Astrocyte of the spinal cord (primary cell): ENCODE measurements around the gene NEDD4L.

Source experiments
- DNase-seq: peaks from one replicate; pipeline ENCODE4 v3.0.0; 2011; ENCODE audit warnings: low read depth, low spot score
- H3K4me3 ChIP-seq: 2 replicates; pipeline ENCODE4 v1.5.1; 2011; ENCODE audit warnings: low read depth, mild to moderate bottlenecking, low read length, moderate library complexity
- in situ Hi-C: cut with HindIII; loops from 2 replicates; pipeline ENCODE4 v1.10.0; 2017; ENCODE audit warnings: low sequenced_read_pairs
- TF ChIP-seq, protein P1 (sequence below): IDR thresholded peaks from 2 replicates; pipeline ENCODE4 v1.5.1; 2012; ENCODE audit warnings: low read depth, mild to moderate bottlenecking, low read length, inconsistent platforms

Gene NEDD4L

DNA sequence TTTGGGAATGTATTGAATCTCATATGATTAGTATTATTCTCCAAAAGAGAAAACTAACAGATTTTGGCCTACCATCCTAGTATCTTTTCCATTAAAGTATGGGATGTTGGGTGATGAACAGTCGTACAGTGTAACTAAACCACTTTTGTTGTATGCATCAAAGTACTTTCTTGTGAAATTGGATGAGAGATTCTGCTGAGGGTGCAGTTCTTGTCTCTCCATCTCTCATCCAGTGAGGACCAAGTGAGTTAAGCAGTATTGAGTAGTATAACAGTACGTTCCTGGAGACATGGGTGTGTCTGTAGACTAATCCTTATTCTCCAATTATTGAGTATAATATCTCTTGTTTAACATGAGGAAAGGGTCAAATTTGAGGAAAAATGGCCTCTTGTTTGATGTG is 209.3 kb downstream of the NEDD4L start:
- H3K4me3 ChIP-seq, result no peak overlapping the region
- DNase-seq, result no peak
- in situ Hi-C loops, result no loop called here
- TF ChIP-seq, protein P1, sequence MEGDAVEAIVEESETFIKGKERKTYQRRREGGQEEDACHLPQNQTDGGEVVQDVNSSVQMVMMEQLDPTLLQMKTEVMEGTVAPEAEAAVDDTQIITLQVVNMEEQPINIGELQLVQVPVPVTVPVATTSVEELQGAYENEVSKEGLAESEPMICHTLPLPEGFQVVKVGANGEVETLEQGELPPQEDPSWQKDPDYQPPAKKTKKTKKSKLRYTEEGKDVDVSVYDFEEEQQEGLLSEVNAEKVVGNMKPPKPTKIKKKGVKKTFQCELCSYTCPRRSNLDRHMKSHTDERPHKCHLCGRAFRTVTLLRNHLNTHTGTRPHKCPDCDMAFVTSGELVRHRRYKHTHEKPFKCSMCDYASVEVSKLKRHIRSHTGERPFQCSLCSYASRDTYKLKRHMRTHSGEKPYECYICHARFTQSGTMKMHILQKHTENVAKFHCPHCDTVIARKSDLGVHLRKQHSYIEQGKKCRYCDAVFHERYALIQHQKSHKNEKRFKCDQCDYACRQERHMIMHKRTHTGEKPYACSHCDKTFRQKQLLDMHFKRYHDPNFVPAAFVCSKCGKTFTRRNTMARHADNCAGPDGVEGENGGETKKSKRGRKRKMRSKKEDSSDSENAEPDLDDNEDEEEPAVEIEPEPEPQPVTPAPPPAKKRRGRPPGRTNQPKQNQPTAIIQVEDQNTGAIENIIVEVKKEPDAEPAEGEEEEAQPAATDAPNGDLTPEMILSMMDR, result no peak

- in situ Hi-C loops, result no loop called here
- no peak overlapping the region for H3K4me3 ChIP-seq
- no peak for DNase-seq
- TF ChIP-seq, protein P1, result no peak
These were observed 209.8 kb downstream of the NEDD4L start for GRCh38 chr18:58253871-58254270.

DNA sequence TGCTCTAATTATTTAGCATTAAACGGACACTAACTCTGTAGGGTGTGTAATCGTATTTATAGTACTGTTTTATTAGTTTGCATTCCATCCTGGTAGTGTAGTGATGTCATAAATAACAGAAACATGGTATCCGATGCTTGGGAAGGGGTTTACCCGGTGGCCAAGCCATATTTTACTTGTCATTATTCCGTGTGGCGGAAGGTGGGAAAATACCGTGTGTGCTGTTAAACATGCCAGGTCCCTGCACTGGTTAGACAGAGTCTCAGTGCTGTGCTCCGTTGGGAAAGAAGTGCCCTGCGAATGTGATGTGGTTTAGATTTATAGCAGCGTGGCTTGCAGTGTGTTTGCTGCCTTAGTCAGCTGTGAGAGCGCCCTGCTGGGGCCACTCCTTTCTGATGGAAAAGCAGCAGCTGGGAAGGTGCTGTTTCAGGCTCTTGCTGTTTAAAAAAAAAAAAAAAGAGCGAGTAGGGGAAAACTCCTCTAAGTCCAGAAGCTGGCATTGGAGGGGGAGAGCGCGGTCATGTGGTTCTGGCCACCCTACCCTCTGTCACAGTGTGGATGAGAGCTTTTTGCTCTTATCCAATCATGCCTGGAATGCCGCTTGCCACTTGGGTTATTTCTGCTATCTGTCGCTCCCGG is 211.0 kb downstream of the NEDD4L start:
- H3K4me3 ChIP-seq, result peak overlapping the region; percentile 7
- in situ Hi-C loops, result no loop called here
- TF ChIP-seq, protein P1, result no peak
- DNase-seq, result peak; percentile 75

- in situ Hi-C loops, result no loop called here
- H3K4me3 ChIP-seq, result no peak overlapping the region
- TF ChIP-seq, protein P1, result no peak
- no peak for DNase-seq
These were observed 211.8 kb downstream of the NEDD4L start for GRCh38 chr18:58255701-58256311.

GRCh38 chr18:58256316-58257080 is 212.5 kb downstream of the NEDD4L start:
- H3K4me3 ChIP-seq, result no peak overlapping the region
- DNase-seq, result no peak
- in situ Hi-C loops, result no loop called here
- TF ChIP-seq, protein P1, result no peak

GRCh38 chr18:58257461-58257860 is 213.4 kb downstream of the NEDD4L start:
- in situ Hi-C loops, result no loop called here
- no peak overlapping the region for H3K4me3 ChIP-seq
- TF ChIP-seq, protein P1, result no peak
- DNase-seq, result peak; percentile 63
